CD4-positive, alpha-beta T cell treated with Interferon gamma for 1 hour (primary cell): ENCODE data around the gene BTBD8.

Experiments used
- DNase-seq: peaks from one replicate; pipeline ENCODE4 v3.0.0-alpha.2; 2020

BTBD8 gene

GRCh38 chr1:92094090-92094489, 13.9 kb downstream of the BTBD8 start:
- no peak for DNase-seq

GRCh38 chr1:92094595-92094994, 14.4 kb downstream of the BTBD8 start:
- DNase-seq, result no peak

- peak; percentile 6 for DNase-seq
These were observed 15.7 kb downstream of the BTBD8 start for GRCh38 chr1:92095874-92096273.

GRCh38 chr1:92096317-92096716, 16.2 kb downstream of the BTBD8 start:
- peak; percentile 39 for DNase-seq

- no peak for DNase-seq
These were observed 25.5 kb downstream of the BTBD8 start for GRCh38 chr1:92105546-92106081.

- DNase-seq, result no peak
These were observed 28.5 kb downstream of the BTBD8 start for GRCh38 chr1:92108631-92109030.

GRCh38 chr1:92117526-92117925, 37.4 kb downstream of the BTBD8 start:
- no peak for DNase-seq

GRCh38 chr1:92118826-92119225, 38.7 kb downstream of the BTBD8 start:
- DNase-seq, result no peak

- no peak for DNase-seq
These were observed 43.7 kb downstream of the BTBD8 start for GRCh38 chr1:92123868-92124267.

- DNase-seq, result no peak
These were observed 45.1 kb downstream of the BTBD8 start for GRCh38 chr1:92125204-92125603.

GRCh38 chr1:92126088-92126487, 45.9 kb downstream of the BTBD8 start:
- no peak for DNase-seq

- DNase-seq, result no peak
These were observed 54.2 kb downstream of the BTBD8 start for GRCh38 chr1:92134331-92134730.

GRCh38 chr1:92136341-92136740, 56.2 kb downstream of the BTBD8 start:
- DNase-seq, result no peak

- no peak for DNase-seq
These were observed 74.8 kb downstream of the BTBD8 start for GRCh38 chr1:92154934-92155333.

- no peak for DNase-seq
These were observed 79.4 kb downstream of the BTBD8 start for GRCh38 chr1:92159593-92159992.

GRCh38 chr1:92165389-92165788, 85.2 kb downstream of the BTBD8 start:
- DNase-seq, result no peak

- no peak for DNase-seq
These were observed 87.0 kb downstream of the BTBD8 start for GRCh38 chr1:92167151-92167550.

- no peak for DNase-seq
These were observed 88.5 kb downstream of the BTBD8 start for GRCh38 chr1:92168657-92169056.

- no peak for DNase-seq
These were observed 89.3 kb downstream of the BTBD8 start for GRCh38 chr1:92169214-92170005.

- DNase-seq, result no peak
These were observed 104.5 kb downstream of the BTBD8 start for GRCh38 chr1:92184632-92185031.

- no peak for DNase-seq
These were observed 105.9 kb downstream of the BTBD8 start for GRCh38 chr1:92186081-92186480.

- DNase-seq, result no peak
These were observed 108.5 kb downstream of the BTBD8 start for GRCh38 chr1:92188436-92189255.

- no peak for DNase-seq
These were observed 111.6 kb downstream of the BTBD8 start for GRCh38 chr1:92191726-92192125.

- no peak for DNase-seq
These were observed 112.1 kb downstream of the BTBD8 start for GRCh38 chr1:92192246-92192645.
